OCI-LY1 (cell line): ENCODE data around the gene DENND10.

ENCODE experiments used
- H2AFZ ChIP-seq: fragments of 200-600 bp; sonication (generic), shearing (Covaris generic); 2 replicates; pipeline ENCODE4 v1.6.0; 2014; ENCODE audit warnings: antibody characterized with exemption, mild to moderate bottlenecking, low read length
- H3F3A ChIP-seq: fragments of 200-600 bp; sonication (generic), shearing (Covaris generic); 2 replicates; pipeline ENCODE4 v1.6.0; 2014; ENCODE audit warnings: mild to moderate bottlenecking, antibody characterized with exemption, low read length, moderate library complexity; ENCODE audit not compliant: insufficient read depth
- H3K27ac ChIP-seq: fragments of 200-600 bp; sonication (generic); 2 replicates; pipeline ENCODE4 v1.5.1; 2014; ENCODE audit warnings: low read length, mixed run types, mild to moderate bottlenecking, low read depth; ENCODE audit not compliant: poor library complexity, severe bottlenecking
- H3K27me3 ChIP-seq: fragments of 200-600 bp; sonication (generic); 2 replicates; pipeline ENCODE4 v1.6.0; 2014; ENCODE audit warnings: antibody characterized with exemption, mild to moderate bottlenecking, low read length, moderate library complexity; ENCODE audit not compliant: insufficient read depth
- H3K36me3 ChIP-seq: fragments of 200-600 bp; sonication (generic); 2 replicates; pipeline ENCODE4 v1.6.1; 2014; ENCODE audit warnings: mild to moderate bottlenecking, antibody characterized with exemption, low read length, moderate library complexity, mixed read lengths; ENCODE audit not compliant: insufficient read depth
- H3K4me1 ChIP-seq: fragments of 200-600 bp; sonication (generic); 2 replicates; pipeline ENCODE4 v1.5.1; 2014; ENCODE audit warnings: mild to moderate bottlenecking, low read length, moderate library complexity; ENCODE audit not compliant: insufficient read depth, severe bottlenecking
- H3K4me2 ChIP-seq: fragments of 200-600 bp; sonication (generic), shearing (Covaris generic); 2 replicates; pipeline ENCODE4 v1.6.1; 2014; ENCODE audit warnings: low read length
- H3K4me3 ChIP-seq: fragments of 200-600 bp; sonication (generic); 2 replicates; pipeline ENCODE4 v1.5.1; 2014; ENCODE audit warnings: low read length, low read depth, mild to moderate bottlenecking, mixed read lengths; ENCODE audit not compliant: poor library complexity, severe bottlenecking
- H3K79me2 ChIP-seq: fragments of 200-600 bp; shearing (Covaris generic); 2 replicates; pipeline ENCODE4 v1.6.1; 2016; ENCODE audit warnings: mixed run types, low read length, mixed read lengths; ENCODE audit not compliant: insufficient read depth
- H3K9ac ChIP-seq: fragments of 200-600 bp; sonication (generic), shearing (Covaris generic); 2 replicates; pipeline ENCODE4 v1.6.1; 2014; ENCODE audit warnings: mild to moderate bottlenecking, low read length, mixed read lengths
- H3K9me2 ChIP-seq: fragments of 200-600 bp; sonication (generic), shearing (Covaris generic); 2 replicates; pipeline ENCODE4 v1.6.1; 2014; ENCODE audit warnings: low read depth, mild to moderate bottlenecking, low read length, mixed read lengths
- H3K9me3 ChIP-seq: fragments of 200-600 bp; shearing (Covaris generic); 2 replicates; pipeline ENCODE4 v1.6.1; 2014; ENCODE audit warnings: low read length, mixed read lengths
- H4K20me1 ChIP-seq: fragments of 200-600 bp; sonication (generic), shearing (Covaris generic); 2 replicates; pipeline ENCODE4 v1.6.0; 2016; ENCODE audit warnings: mild to moderate bottlenecking, low read length; ENCODE audit not compliant: insufficient read depth
- EZH2 ChIP-seq: fragments of 200-600 bp; sonication (generic), shearing (Covaris generic); IDR thresholded peaks from 2 replicates; pipeline ENCODE4 v1.8.0; 2017; ENCODE audit warnings: borderline replicate concordance, mixed run types, mild to moderate bottlenecking, antibody characterized with exemption, low read length, moderate library complexity, mixed read lengths
- TF ChIP-seq, protein P1 (sequence below): fragments of 200-600 bp; sonication (generic), shearing (Covaris generic); IDR thresholded peaks from 2 replicates; pipeline ENCODE4 v1.5.1; 2017; ENCODE audit warnings: mild to moderate bottlenecking, antibody characterized with exemption, low read length, moderate library complexity, mixed read lengths

The DENND10 gene

GRCh38 chr10:119174109-119174508 lies 70.2 kb downstream of the DENND10 start:
- Histone ChIP-seq H3K27ac (no peak overlapping the region), H3K9me2 (no peaks in the 10 kb centered on the region), H3K4me3 (no peak overlapping the region), H3K36me3 (peaks cover 73% of the 10 kb centered on the region), H4K20me1 (no peaks in the 10 kb centered on the region), H3K4me1 (peaks cover 20% of the 10 kb centered on the region), H3K27me3 (no peaks in the 10 kb centered on the region), H3K79me2 (peaks cover 24% of the 10 kb centered on the region), H3F3A (no peaks in the 10 kb centered on the region), H3K9me3 (no peaks in the 10 kb centered on the region), H3K4me2 (no peak overlapping the region), H3K9ac (no peak overlapping the region), H2AFZ (no peak overlapping the region)
- TF ChIP-seq, protein P1, sequence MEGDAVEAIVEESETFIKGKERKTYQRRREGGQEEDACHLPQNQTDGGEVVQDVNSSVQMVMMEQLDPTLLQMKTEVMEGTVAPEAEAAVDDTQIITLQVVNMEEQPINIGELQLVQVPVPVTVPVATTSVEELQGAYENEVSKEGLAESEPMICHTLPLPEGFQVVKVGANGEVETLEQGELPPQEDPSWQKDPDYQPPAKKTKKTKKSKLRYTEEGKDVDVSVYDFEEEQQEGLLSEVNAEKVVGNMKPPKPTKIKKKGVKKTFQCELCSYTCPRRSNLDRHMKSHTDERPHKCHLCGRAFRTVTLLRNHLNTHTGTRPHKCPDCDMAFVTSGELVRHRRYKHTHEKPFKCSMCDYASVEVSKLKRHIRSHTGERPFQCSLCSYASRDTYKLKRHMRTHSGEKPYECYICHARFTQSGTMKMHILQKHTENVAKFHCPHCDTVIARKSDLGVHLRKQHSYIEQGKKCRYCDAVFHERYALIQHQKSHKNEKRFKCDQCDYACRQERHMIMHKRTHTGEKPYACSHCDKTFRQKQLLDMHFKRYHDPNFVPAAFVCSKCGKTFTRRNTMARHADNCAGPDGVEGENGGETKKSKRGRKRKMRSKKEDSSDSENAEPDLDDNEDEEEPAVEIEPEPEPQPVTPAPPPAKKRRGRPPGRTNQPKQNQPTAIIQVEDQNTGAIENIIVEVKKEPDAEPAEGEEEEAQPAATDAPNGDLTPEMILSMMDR = no peak
- no peak for TF ChIP-seq EZH2

GRCh38 chr10:119176166-119176565 lies 72.3 kb downstream of the DENND10 start:
- Histone ChIP-seq H3K4me2 (no peak overlapping the region; the same call in 1 of the 2 replicates), H3K9ac (no peak overlapping the region)

GRCh38 chr10:119177708-119178371 lies 73.9 kb downstream of the DENND10 start:
- Histone ChIP-seq H3K4me3 (peak overlapping the region; percentile 86), H3K9me2 (no peaks in the 10 kb centered on the region), H3K27ac (peak overlapping the region; percentile 62), H3K9me3 (no peaks in the 10 kb centered on the region), H3F3A (no peaks in the 10 kb centered on the region), H3K9ac (peak overlapping the region; percentile 91), H3K4me1 (peaks cover 23% of the 10 kb centered on the region), H3K79me2 (peaks cover 24% of the 10 kb centered on the region), H4K20me1 (no peaks in the 10 kb centered on the region), H3K36me3 (peaks cover 38% of the 10 kb centered on the region), H3K4me2 (peak overlapping the region; percentile 61), H3K27me3 (no peaks in the 10 kb centered on the region), H2AFZ (no peak overlapping the region)
- no peak for TF ChIP-seq EZH2
- TF ChIP-seq, protein P1 = no peak

More at GRCh38 chr10:119176166-119176565, 72.3 kb downstream of the DENND10 start:
- no peak for TF ChIP-seq EZH2
- TF ChIP-seq, protein P1 = no peak
- no peaks in the 10 kb centered on the region for H3K9me3 ChIP-seq
- no peaks in the 10 kb centered on the region for H3F3A ChIP-seq
- H3K4me1 ChIP-seq = peaks cover 23% of the 10 kb centered on the region
- H3K27me3 ChIP-seq = no peaks in the 10 kb centered on the region
- no peak overlapping the region for H2AFZ ChIP-seq
- no peaks in the 10 kb centered on the region for H4K20me1 ChIP-seq
- H3K36me3 ChIP-seq = peaks cover 52% of the 10 kb centered on the region
- H3K27ac ChIP-seq = no peak overlapping the region
- no peaks in the 10 kb centered on the region for H3K9me2 ChIP-seq
- peaks cover 24% of the 10 kb centered on the region for H3K79me2 ChIP-seq
- no peak overlapping the region for H3K4me3 ChIP-seq
